GM19025 (cell line): Measurements from ENCODE around the gene CD40LG.
A peak's percentile ranks its signal among the peaks of the same experiment; 100 is the strongest.

Experiments
- ATAC-seq: cut with Tn5 transposase; IDR thresholded peaks from one replicate; pipeline ENCODE4 v1.9.1; 2021; ENCODE audit warnings: mild to moderate bottlenecking, low read depth, moderate library complexity; ENCODE audit not compliant: unreplicated experiment

Gene CD40LG

DNA sequence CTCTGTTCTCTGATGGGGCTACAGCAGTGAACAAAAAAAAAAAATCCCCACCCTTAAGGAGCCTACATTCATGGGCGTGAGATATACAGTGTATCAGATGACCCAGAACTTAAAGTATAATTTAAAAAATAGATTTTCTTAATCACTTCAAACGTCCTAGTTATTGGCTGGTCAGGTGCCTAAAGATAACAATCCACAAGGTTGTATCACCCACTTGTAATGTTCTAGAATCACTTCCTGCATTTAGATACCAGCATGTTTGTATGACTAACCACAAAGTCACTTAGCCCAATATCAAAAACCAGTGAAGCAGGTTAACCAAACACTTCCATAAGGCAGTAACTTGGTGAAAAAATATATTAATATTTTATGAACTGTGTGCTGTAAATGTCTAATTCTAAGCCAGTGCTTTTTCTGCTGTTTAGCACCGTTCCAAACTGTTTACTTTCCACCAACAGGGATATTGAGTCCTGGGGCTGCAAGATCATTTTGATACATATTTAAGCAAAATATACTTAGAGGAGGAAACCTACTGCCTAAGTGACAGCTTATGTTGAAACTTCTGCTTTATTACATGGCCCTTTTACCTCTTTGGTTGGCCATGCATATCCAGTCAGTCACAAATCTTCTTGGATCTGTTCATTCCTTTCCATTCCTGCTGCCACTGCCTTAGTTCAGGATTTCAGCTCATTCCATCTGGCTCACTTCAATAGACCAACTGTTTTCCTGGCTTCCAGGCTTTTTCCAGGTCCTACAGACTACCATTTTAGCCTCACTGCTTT is 43.3 kb downstream of the CD40LG start:
- no peak for ATAC-seq

DNA sequence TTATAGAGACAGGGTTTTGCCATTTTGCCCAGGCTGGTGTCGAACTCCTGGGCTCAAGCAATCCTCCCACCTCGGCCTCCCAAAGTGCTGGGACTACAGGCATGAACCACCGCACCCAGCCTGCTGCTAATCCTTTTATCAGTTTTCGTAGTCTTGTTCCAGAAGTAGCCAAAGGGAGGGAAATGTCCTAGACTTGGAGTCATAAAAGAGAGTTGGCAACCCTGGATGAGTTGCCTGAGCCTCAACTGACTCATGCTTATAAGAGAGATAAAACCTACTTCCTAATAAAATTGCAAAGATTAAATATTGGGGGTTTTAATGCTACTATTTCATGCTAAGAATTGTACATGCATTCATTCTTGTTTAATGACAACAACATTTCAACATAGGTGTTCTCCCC is 44.3 kb downstream of the CD40LG start:
- ATAC-seq: no peak

DNA sequence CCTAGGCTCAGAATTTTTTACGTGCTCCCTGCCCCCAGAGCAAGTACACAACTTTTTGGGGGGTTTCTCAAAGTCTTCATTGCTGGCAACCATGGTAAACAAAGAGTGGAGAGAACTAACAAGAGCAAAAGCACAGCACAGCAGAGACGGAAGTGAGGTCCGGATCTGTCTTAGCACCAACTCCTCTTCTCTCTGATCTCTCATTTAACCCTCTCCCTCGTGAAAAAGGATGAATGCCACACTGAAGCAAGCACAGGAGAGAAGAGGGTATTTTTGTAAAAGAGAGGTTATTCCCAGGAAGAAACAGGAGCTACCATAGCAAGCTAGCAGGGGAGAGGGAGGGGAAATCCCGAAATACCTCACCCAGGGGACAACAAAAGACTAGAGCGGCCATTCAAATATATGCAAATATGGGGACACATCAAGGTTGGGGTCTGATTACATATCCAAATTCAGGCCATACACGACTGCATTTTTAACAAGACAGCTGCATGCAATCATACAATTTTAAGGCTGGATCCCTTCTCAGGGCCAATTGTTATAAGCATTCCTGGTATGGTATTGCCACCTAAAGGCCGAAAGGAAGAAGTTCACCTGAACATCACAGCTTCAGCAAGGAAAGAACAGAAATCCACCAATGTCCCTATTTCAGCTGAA is 46.6 kb downstream of the CD40LG start:
- peak; percentile 53 for ATAC-seq

DNA sequence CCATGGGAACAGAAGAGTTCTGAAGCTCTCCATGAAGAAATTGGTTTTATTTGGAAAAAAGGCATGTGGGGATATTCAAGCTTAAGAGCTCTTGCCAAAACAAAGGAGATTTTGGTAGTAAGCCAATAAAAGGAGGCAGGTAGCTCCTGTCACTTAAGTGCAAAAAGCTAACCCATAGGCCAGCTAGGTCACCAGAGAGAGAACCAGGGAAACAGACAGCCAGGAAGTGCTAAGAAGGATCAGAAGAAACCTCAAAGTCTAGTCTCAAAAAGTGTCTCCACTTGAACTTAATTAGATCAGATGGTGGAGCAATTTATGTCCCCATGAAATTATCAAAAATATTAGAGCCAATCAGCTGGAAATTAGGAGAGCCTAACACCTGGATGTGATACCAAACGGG is 49.2 kb downstream of the CD40LG start:
- ATAC-seq: no peak

DNA sequence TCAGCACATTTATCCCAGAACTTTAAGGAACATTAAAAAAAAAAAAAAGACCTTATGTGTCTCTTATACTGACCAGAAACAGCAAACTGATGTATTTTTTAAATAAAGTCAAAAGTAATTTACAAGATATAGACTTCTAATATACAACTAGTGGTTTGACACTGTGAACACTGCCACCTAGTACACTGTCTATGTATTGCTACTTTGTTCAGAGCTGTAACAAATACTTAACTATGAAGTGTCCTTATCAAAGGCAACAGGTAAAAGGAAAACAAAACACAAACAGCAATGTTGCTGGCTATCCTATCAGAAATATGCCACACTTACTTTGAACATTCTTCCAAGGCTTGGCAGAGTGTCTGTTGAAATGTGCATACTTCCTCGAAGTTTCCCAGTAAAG is 60.4 kb downstream of the CD40LG start:
- no peak for ATAC-seq
